GM12892 (cell line): Measurements from ENCODE around the gene LRRC23.

Source experiments
- POLR2A ChIP-seq: IDR thresholded peaks from 2 replicates; pipeline ENCODE4 v1.6.1; 2011; ENCODE audit warnings: low read depth, low read length, control low read depth
- POLR2AphosphoS5 ChIP-seq: IDR thresholded peaks from 2 replicates; pipeline ENCODE4 v1.6.1; 2011; ENCODE audit warnings: low read depth, low read length, control low read depth
- TAF1 ChIP-seq: IDR thresholded peaks from 2 replicates; pipeline ENCODE4 v1.6.1; 2011; ENCODE audit warnings: low read depth, mild to moderate bottlenecking, control low read depth, low read length, borderline replicate concordance

DNA sequence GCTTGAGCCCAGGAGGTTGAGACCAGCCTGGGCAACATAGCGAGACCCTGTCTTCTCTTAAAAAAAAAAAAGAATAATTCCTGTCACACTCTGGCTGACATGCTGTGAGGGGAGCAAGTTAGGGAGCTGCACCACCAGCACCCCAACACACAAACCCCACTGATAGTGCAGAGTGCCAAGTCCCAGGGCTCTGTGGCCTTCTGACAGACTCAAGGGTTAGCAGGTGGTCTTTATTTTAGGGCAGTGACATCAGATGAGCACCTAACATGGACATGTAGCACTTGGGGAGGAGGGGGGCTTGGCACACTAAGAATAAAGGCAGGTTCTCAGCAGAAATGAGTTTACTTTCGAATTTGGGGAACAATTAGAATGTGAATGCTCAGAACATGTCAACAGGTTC lies 45.8 kb upstream of the LRRC23 start:
- no peak for TF ChIP-seq POLR2AphosphoS5
- TF ChIP-seq POLR2A = no peak
- no peak for TF ChIP-seq TAF1
